ENCODE results near the gene ZDHHC3. TPM values are rescaled to one million over a fixed set of nuclear protein-coding genes. Genes with fewer than 3 reads are reported as not detected.

ZDHHC3 gene
- polyA plus RNA-seq, 1 experiment: 198 TPM

- CTCF ChIA-PET: interaction anchor here (0.8 kb wide), 1 partner anchor 399 kb away, joined by 3 read pairs; no protein-coding TSS in a partner anchor
- peaks cover 20% of the 10 kb centered on the region for H3K36me3 ChIP-seq (ENCODE audit: control insufficient read depth, insufficient read depth, low read length)
- no peak overlapping the region for H3K4me3 ChIP-seq (ENCODE audit: low read depth, low read length)
- no peaks in the 10 kb centered on the region for H3K27me3 ChIP-seq (ENCODE audit: control insufficient read depth, insufficient read depth, low read length)
- TF ChIP-seq CTCF (IDR thresholded peaks at IDR 0.05; ENCODE audit: insufficient read depth, low read depth, low read length): no peak
- POLR2A ChIA-PET: no interaction called here
- no peak for DNase-seq (ENCODE audit: low read depth)
Measured at GRCh38 chr3:44931791-44932190, 44.2 kb downstream of the ZDHHC3 start.

- no peaks in the 10 kb centered on the region for H3K27me3 ChIP-seq (ENCODE audit: control insufficient read depth, insufficient read depth, low read length)
- H3K4me3 ChIP-seq (ENCODE audit: low read depth, low read length): no peak overlapping the region
- no peak for DNase-seq (ENCODE audit: low read depth)
- H3K36me3 ChIP-seq (ENCODE audit: control insufficient read depth, insufficient read depth, low read length): peaks cover 22% of the 10 kb centered on the region
- ChIA-PET CTCF (interaction anchor here (0.8 kb wide), 1 partner anchor 398 kb away, joined by 3 read pairs; no protein-coding TSS in a partner anchor), POLR2A (no interaction called here)
- TF ChIP-seq CTCF (IDR thresholded peaks at IDR 0.05; ENCODE audit: insufficient read depth, low read depth, low read length): no peak
Measured at GRCh38 chr3:44930911-44931310, 45.1 kb downstream of the ZDHHC3 start.

DNA sequence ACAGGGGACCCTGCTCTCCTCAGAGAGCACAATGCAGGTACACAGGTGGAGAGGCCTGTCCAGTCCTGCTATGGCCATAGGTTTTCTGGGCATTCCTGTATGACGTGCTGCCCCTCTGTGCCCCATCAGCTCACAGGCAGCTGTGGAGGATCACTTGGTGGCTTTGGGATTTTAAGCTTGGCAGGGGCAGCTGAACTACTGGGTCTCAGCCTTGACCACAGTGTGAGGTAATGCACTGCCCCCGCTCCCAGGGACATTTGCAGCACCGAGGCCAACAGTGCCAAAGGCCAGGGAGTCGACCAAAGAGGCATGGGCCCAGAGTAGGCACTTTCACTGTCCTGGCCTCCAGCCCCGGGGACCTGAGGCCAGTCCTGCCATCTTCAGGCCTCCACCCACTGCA, 46.2 kb downstream of the ZDHHC3 start:
- no peak for TF ChIP-seq CTCF (IDR thresholded peaks at IDR 0.05; ENCODE audit: insufficient read depth, low read depth, low read length)
- H3K4me3 ChIP-seq (ENCODE audit: low read depth, low read length): no peak overlapping the region
- peaks cover 22% of the 10 kb centered on the region for H3K36me3 ChIP-seq (ENCODE audit: control insufficient read depth, insufficient read depth, low read length)
- DNase-seq (ENCODE audit: low read depth): no peak
- ChIA-PET CTCF (no interaction called here), POLR2A (no interaction called here)
- no peaks in the 10 kb centered on the region for H3K27me3 ChIP-seq (ENCODE audit: control insufficient read depth, insufficient read depth, low read length)

GRCh38 chr3:44927371-44927770, 48.6 kb downstream of the ZDHHC3 start:
- H3K27me3 ChIP-seq (ENCODE audit: control insufficient read depth, insufficient read depth, low read length): no peaks in the 10 kb centered on the region
- ChIA-PET CTCF (interaction anchor here (0.7 to 1.1 kb wide), 2 partner anchors 11 to 16 kb away, joined by 3 read pairs; no protein-coding TSS in a partner anchor), POLR2A (no interaction called here)
- no peak for TF ChIP-seq CTCF (IDR thresholded peaks at IDR 0.05; ENCODE audit: insufficient read depth, low read depth, low read length)
- no peak overlapping the region for H3K4me3 ChIP-seq (ENCODE audit: low read depth, low read length)
- peaks cover 16% of the 10 kb centered on the region for H3K36me3 ChIP-seq (ENCODE audit: control insufficient read depth, insufficient read depth, low read length)
- DNase-seq (ENCODE audit: low read depth): no peak

DNA sequence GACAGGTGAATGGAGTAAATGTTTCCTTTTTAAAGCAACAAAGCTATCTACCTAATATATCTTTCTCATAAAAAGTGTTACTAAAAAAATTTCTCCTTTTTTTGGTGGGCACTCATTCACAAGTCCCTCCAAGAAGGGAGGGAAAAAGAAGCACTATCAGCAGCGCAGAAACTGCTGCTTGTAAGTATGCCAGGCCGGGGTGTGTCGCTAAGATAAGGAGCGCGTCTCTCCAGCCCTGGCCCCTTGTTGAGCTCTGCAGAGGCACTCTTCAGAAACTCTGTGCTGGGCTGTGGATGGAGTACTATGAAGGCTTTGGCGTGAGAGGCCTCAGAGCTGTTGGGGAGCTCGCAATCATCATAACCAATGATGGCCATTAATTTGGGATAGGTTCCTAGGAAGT, 49.1 kb downstream of the ZDHHC3 start:
- ChIA-PET POLR2A (no interaction called here), CTCF (interaction anchor here (0.7 to 1.2 kb wide), 3 partner anchors 11 to 17 kb away, joined by 3 read pairs; no protein-coding TSS in a partner anchor)
- TF ChIP-seq CTCF (IDR thresholded peaks at IDR 0.05; ENCODE audit: insufficient read depth, low read depth, low read length): no peak
- Histone ChIP-seq H3K36me3 (ENCODE audit: control insufficient read depth, insufficient read depth, low read length) (peaks cover 16% of the 10 kb centered on the region), H3K27me3 (ENCODE audit: control insufficient read depth, insufficient read depth, low read length) (no peaks in the 10 kb centered on the region), H3K4me3 (ENCODE audit: low read depth, low read length) (no peak overlapping the region)
- no peak for DNase-seq (ENCODE audit: low read depth)
